ENCODE data around the gene FSIP1.

The FSIP1 gene

GRCh38 chr15:39613271-39613670 lies 169.4 kb downstream of the FSIP1 start:
- no peak for DNase-seq

DNA sequence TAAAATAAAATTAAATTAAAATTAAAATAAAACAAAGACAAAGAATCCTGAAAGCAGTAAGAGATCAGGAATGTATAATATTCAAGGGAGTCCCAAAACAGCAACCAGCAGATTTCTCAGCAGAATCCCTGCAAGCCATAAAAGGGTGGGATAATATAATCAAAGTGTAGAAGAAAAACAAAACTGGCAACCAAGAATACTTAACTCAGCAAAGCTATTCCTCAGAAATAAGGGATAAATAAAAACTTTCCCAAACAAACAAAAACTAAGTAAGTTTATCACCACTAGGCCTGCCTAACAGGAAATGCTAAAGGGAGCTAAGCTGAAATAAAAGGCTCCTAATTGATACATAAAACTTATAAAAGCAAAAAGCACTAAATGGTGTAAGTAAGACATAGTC lies 172.0 kb downstream of the FSIP1 start:
- no peak for DNase-seq

GRCh38 chr15:39609166-39609916 lies 173.3 kb downstream of the FSIP1 start:
- no peak for DNase-seq

DNA sequence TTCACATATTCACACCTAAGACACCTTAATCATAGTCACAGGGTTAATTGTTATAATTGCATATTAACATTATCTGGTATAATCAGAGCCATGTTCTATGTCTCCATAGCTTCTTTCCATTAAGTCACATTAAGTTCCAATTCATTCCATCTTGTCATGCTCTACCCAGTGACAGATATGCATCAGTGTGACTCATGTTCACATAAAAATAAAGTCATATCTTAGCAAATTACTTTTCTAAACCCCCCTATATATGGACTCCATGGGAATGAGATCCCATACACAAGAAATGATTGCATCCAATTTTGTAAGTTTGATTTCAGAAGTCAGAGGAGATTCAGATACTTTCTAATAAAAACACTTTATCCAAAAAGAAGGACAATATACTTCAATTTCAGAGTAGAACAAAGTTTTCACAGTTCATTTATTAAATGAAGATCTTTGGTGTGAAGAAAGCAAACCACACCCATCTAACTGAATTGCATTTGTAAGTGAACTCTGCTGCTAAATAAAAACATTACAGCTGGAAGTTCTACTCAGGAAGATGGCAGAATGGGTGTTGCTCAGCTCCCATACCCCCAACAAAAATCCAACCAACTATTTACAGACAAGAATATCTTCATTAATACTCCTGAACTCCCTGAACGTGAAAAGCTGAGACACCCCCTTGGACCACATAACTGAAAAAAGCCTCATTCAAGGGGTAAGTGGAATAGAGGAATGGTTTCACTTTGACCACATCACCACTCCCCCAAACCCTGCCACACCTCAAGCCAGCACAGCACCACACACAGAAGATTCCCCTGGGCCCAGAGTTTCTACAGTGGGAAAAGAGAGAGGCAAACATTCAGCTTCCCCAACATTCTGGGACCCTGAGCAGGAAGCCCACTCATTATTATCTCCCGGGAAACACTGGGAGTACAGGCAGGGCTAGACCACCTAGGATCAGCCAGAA lies 174.2 kb downstream of the FSIP1 start:
- DNase-seq, result no peak

DNA sequence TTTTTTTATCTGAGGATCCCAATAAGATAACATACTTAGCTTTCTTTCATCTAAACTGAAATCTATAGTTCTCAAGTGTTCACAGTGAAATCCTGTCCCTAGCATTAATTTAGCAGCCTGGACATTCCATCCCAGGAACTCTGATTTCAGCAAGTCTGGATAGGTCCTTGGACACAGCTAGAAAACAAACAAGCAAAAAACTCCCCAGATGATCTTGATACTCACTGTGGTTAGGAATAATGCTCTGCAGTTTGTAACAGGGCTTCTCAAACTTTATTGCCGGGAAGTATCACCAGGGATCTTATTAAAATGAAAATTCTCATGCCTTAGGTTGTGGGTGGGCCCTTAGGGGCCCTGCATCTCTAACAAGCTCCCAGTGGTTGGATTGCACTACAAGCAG lies 177.5 kb downstream of the FSIP1 start:
- no peak for DNase-seq

DNA sequence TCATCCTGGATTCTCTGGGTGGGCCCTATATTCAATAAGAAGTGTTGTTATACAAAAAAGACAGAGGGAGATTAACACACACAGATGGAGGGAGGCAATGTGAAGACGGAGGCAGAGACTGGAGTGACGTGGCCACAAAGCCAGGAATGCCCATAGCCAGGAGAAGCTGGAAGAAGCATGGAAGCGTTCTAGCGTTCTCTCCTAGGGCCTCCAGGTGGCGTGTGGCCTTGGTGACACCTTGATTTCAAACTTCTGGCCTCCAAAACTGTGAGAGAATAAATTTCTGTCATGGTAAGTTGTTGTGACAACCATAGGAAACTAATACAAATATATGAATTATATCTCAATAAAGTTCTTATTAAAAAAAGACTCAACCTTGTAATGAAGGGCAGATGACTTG lies 180.5 kb downstream of the FSIP1 start:
- no peak for DNase-seq

DNA sequence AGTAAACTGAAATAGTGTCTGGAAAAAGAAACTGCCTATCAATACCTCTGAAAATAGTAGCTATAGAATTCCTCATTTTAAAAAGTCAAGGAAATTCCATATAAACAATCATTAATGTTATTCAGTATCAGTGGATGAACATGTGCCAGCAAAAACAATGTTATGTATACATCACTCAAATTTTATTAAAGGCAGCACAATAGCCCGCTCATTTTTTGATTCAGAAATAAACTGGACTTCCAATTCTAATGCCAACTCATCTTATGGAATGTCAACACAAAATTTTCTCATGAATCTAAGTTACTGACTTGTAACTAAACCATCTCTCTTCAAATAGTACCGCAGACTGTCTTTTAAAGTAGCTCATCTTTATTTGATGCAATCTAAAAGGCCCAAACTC lies 182.8 kb downstream of the FSIP1 start:
- no peak for DNase-seq

DNA sequence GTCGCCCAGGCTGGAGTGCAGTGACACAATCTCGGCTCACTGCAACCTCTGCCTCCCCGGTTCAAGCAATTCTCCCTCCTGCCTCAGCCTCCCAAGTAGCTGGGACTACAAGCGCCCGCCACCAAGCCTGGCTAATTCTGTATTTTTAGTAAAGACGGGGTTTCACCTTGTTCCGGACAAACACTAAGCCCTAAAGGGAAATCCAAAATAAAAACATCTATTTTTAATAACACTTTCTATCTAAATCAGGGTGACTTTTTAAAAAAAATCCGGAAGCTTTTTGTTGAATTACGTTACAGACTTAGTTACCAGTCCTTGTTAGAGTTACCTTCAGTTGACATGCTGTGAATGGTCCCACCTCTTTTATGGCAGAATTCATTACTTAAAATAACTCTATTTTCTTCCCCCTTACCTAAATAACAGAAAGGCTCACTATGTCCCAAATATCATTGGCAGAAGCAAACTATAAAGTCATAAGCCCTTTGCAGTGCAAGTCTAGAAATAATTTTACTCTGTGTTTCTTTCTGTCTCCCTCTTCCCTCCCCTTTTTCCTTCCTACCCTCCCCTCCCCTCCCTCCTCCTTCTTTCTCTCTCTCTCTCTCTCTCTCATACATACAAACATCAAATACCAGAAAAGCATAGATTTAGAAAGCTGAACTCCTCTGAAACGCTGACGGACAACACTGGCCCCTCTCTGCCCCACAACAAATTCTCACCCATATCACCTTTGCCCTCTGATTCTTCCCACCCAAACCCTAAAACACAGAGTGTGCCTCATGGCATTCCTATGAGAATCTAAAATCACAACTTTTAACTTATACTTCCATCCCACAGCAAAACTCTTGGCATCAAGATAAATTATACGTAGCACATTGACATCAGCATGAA lies 183.4 kb downstream of the FSIP1 start:
- DNase-seq, result no peak

DNA sequence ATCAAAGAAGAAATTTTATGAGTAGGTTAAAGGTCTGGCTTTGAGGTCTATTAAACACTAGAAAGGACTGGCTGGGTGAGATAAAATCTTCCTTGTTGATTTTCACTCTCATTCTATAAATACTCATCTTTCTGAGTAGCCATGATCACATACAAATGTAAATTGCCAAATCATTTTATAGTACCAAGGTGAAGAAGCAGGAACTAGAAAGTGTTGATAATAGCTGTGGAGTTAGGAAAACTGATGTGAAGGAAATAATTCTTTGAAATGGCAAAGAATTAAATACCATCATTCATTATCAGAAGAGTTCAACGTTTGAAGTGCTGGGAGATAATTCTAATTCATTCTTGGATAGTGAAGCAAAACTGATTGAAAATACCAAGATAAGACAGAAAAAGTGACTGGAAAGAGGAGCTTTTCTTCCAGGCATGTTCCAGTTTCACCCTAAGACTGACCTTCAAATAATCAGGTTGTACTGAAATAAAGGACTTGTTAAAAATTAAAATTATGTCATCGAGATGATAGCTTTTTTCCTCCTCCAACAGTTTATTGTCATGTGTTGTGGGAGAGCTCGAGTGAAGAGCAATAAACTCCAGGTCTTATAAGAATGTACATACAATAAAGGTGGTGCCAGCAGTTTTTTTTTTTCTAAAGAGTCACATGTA lies 184.3 kb downstream of the FSIP1 start:
- no peak for DNase-seq

DNA sequence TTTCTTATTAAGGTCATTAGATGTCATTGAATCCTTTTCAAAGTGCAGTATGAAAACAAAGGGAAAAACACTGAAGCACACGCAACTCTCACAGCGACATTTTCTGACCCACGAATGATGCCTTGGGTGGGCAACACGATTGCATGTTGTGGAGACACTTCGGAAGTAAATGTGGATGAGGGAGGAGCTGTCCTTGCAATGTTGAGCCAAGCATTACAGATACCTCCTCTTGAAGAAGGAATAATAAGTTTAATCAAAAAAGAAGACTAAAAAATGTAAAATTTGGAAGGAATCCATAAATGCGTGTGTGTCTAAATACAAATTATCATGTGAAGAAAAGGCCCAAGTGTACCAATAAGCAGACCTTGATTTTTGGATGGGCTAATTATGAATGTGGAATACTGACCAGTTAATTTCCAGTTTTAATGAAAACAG lies 184.9 kb downstream of the FSIP1 start:
- no peak for DNase-seq

DNA sequence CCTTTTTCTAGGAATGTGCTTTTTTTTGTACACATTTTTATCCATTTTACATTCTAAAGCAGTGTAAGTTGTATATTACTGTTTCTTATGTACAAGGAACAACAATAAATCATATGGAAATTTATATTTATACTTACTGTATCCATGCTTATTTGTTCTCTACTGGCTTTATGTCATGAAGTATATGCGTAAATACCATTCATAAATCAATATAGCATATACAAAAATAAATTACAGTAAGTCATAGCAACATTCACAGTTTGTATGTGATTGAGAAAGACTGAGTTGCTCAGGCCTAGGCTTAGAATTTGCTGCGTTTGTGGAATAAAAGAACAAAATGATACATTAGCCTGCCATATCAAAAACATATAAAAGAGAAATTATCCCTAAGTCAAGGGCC lies 185.3 kb downstream of the FSIP1 start:
- no peak for DNase-seq

DNA sequence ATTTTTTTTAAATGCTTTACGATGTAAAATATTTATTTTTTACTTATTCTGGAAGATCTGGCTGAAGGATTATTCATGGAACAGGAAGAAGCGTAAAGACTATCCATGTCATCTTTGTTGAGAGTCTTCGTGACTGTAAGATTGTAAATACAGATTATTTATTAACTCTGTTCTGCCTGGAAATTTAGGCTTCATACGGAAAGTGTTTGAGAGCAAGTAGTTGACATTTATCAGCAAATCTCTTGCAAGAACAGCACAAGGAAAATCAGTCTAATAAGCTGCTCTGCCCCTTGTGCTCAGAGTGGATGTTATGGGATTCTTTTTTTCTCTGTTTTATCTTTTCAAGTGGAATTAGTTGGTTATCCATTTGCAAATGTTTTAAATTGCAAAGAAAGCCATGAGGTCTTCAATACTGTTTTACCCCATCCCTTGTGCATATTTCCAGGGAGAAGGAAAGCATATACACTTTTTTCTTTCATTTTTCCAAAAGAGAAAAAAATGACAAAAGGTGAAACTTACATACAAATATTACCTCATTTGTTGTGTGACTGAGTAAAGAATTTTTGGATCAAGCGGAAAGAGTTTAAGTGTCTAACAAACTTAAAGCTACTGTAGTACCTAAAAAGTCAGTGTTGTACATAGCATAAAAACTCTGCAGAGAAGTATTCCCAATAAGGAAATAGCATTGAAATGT lies 186.1 kb downstream of the FSIP1 start:
- DNase-seq, result no peak

- DNase-seq, result no peak
Observed at GRCh38 chr15:39595338-39596221, 187.1 kb downstream of the FSIP1 start.

- no peak for DNase-seq
Observed at GRCh38 chr15:39594446-39595337, 187.9 kb downstream of the FSIP1 start.

GRCh38 chr15:39593656-39594445 lies 188.8 kb downstream of the FSIP1 start:
- DNase-seq, result peak; percentile 18 to 60

DNA sequence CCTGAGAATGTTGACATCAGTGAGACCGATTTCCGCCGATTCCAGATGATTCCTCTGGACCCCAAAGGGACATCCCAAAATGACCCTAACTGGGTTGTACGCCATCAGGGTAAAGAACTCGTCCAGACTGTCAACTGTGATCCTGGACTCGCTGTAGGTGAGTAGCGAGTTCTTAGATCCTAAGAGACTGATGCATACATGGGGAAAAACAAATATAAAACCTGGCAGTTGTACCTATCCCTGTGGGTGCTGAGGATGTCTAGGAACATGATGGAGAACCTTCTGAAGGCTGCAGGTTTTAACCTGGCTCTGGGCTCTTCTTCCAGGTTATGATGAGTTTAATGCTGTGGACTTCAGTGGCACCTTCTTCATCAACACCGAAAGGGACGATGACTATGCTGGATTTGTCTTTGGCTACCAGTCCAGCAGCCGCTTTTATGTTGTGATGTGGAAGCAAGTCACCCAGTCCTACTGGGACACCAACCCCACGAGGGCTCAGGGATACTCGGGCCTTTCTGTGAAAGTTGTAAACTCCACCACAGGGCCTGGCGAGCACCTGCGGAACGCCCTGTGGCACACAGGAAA lies 189.5 kb downstream of the FSIP1 start:
- DNase-seq, result no peak

- DNase-seq, result no peak
Observed at GRCh38 chr15:39592500-39592899, 190.1 kb downstream of the FSIP1 start.

DNA sequence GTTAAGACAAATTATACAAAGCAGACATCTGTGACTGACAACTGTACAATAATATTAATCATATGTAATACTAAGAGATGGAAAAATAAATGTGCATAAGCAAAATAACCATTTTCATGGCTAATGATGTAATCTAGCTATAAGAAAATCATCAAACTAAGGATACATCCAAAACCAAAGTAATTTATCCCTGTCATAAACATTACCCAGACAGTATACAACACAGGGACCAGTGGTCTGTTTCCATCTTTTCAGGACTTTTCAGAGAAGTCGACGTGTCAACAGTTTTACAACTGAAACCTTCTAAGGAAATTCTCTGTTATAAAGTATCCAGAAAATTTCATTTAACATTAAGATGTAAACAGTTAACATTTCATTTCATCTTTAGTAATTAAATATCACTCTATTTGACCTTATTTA lies 190.7 kb downstream of the FSIP1 start:
- no peak for DNase-seq

Data from CD4-positive, alpha-beta T cell treated with Interleukin-1 beta for 1 hour (primary cell).